Left lobe of liver (tissue), 2 donors: Measurements from ENCODE around the gene PCP2. TPM values are rescaled to one million over a fixed set of nuclear protein-coding genes. Genes with fewer than 3 reads are reported as not detected.

ENCODE experiments used
- ATAC-seq: fragments of 200-7000 bp; cut with Tn5 transposase; one replicate; pipeline ENCODE4 v1.9.1; 2020; ENCODE audit warnings: mild to moderate bottlenecking, moderate library complexity
- DNase-seq: peaks from one replicate; pipeline ENCODE4 v3.0.0-alpha.2; 2020; ENCODE audit warnings: low spot score
- total RNA-seq: library from RNA; stranded (reverse); gene quantifications from one replicate; pipeline ENCODE4 v1.2.1, GENCODE V29; 2021
- donor health status: DM: no; HTN: no; CAD: no; lungs with moderate emphysema.
- donor health status: DM: no; HTN: yes; CAD: no.

PCP2 gene
- 1.7 TPM for total RNA-seq

DNA sequence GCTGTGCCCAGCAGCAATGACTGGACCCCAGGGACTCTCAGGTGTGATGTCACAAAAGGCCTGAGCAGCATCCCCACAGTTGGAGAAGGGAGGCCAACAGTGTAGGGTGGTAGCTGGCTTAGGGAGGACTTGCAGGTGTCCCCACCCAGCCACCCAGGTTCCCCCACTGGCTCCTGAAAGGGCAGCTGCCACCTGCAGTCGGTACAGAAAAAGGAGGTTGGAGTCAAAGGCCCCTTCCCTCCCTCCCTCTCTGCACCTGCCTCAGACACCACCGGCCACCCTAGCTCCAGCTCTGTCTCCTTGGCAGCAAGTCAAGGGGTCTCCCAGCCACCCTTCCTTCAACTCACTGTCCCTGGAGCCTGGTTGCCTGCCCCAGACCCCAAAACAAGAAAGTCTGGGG is at the start of gene PCP2:
Gene PCP2, minus strand, starts transcription at position 22 of the 400 bp plus-strand sequence. CDS start 262 bp downstream, outside the sequence.
- DNase-seq (no peak), ATAC-seq (no peak)

- no peak for DNase-seq
- no peak for ATAC-seq
These were observed 48.8 kb upstream of the PCP2 start for GRCh38 chr19:7682175-7682855.

DNA sequence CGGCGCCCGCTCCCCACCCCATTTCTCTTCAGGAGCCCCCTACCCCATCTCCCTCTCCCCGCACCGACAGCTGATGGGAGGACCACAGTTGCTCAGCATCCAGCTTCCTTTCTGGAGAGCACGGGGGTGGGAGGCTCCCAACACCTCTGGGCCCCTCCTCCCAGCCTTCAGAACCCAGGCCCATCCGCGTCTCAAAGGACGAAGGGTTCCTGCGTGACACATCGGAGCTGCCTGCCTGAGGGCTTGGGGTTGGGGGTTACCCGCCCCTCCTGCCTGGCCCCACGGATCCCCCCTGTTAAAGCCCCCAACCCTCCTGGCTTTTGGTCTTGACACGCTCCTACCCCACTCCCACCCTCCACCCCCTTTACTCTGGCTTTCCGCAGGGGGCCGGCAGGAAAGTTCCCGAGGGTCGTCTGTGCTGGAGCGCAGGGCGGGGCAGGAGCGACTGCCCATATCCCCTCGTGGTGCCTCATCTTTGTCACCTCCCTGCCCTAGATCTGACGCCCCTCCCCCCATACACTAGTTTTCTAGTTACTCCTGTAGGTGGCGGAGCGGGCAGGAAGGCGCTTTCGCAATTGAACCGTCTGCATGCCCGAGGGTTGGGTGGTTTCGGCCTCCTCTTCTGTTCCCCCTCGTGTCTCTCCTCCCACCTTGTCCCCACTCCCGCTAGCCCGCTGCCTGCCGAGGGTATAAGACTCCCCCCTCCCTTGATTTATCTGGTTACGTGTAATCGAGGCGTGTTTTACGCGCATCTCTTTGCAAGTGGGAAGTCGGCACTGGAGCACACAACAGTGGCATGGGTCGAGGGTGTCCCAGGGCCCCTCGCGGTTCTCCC is 48.0 kb upstream of the PCP2 start:
- ATAC-seq (peak; percentile 70), DNase-seq (peak; percentile 78)

DNA sequence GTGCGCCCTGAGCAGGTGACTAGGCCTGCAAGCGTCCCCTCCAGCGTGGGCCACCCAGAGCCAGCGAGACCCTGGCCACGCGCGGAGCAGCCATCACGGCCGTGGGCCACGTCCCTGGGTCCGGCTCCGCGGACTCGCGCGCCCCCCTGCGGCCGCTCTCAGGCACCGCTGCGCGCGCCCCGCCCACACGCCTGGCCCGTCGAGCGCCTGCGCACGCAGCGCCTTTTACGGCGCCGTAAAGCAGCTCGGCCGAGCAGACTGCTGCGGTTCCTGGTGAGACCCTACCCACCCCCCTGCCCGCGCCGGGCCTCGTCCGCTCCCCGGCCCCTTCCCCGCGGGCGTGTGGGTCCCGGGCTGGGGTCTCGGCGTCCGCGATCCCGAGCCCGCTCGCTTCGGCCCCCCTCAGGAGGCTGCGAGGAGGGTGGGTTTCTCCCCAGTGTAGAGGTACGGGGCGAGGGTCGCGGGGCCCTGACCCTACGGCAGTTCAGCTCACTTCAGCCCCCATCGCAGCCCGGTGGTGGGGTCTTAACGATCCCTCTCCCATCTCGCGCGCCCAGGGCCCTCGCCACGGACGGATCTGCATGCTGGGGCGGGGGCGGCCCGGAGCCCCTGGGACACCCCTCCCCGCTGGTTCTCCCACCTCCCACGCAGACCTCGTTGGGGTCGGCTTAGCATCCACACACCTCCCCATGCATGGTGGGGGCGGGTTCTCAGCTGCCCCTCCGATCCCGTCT is 47.3 kb upstream of the PCP2 start, which contains the start of gene TRAPPC5:
Gene TRAPPC5, plus strand, starts transcription at position 228 of the 734 bp plus-strand sequence. CDS start 1,421 bp downstream, outside the sequence.
- DNase-seq: peak; percentile 89
- ATAC-seq: peak; percentile 94

DNA sequence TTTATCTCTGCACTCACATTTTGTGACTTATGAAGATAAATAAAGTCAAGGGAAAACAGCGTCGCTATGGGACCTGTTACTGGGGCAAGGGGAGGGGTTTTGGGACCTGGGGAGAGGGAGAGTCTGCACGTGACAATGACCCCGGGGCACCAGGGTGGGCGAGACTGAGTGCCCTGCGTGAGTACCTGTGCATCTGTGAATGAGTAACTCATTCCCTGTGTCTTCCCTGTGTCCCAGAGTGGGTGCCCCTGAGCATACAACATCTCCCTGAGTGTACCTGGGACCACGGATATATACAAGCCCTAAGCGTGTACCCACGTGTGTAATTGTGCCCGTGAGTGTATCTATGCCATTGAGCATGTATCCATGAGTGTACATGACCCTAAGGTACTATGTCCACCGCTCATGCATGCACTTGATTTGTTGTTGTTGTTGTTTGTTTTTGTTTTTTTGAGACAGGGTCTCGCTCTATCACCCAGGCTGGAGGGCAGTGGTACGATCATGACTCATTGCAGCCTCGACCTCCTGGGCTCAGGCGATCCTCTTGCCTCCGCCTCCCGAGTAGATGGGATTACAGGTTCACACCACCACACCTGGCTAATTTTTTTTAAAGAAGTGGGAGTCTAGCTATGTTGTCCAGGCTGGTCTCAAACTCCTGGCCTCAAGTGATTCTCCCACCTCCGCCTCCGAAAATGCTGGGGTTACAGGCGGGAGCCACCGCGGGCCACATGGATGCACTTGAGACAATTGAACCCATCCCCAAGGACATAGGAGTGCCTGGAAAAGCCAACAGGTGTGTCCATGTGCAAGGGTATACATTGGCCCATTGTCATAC is 46.5 kb upstream of the PCP2 start:
- no peak for ATAC-seq

GRCh38 chr19:7678971-7679751 is 45.6 kb upstream of the PCP2 start:
- peak; percentile 41 for ATAC-seq
- no peak for DNase-seq

More for the DNA sequence above, 46.5 kb upstream of the PCP2 start:
- DNase-seq: no peak

DNA sequence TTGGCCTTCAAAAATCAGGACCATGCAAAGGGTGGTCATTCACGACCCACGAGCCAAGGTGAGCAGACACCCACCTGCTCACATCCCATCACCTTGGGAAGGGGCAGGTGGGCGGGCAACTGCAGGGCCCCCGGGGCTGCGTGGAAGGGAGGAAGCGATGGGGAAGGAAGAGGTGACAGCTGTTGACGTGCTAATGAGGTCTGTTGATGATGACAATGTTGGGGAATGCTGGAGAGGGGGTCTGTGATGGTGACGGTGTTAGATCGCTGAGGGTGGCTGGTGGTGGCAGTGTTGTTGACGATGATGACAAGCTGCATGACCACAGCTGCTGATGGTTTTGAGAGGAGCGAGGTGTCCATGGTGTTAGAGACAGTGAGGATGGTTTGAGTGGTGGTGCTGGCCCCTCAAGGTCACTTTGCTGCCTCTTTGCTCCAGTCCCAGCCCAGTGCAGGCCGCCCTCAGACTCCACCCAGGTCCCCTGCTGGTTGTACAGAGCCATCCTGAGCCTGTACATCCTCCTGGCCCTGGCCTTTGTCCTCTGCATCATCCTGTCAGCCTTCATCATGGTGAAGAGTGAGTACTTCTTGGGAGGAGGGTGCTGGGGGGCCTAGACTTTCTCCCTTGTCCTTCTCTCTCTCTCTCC is 44.3 kb upstream of the PCP2 start:
- ATAC-seq (no peak), DNase-seq (no peak)

GRCh38 chr19:7676854-7677253 is 43.3 kb upstream of the PCP2 start, which contains the start of gene MCEMP1:
Gene MCEMP1 (plus strand): TSS chr19:7677090. CDS start chr19:7677121, 31 bp downstream.
- ATAC-seq (no peak), DNase-seq (no peak)

GRCh38 chr19:7676376-7676775 is 42.9 kb upstream of the PCP2 start:
- no peak for DNase-seq
- no peak for ATAC-seq

- ATAC-seq: peak; percentile 83
- peak; percentile 59 for DNase-seq
These were observed 40.8 kb upstream of the PCP2 start for GRCh38 chr19:7674010-7675005.

DNA sequence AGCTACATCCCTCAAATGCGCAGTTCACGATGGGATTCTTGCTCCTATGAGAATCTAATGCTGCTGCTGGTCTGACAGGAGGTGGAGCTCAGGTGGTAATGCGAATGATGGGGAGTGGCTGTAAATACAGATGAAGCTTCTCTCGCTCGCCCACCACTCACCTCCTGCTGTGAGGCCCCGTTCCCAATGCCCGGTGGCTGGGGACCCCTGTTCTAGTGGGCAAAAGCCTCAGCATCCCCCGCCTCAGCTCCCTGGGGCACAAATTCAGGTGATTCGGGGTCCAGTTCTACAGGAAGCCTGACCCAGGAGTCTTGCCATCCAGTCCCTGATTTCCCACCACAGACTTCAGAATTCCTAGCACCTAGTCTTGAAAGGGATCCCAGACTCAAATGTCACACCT is 39.0 kb upstream of the PCP2 start:
- DNase-seq (no peak), ATAC-seq (no peak)

GRCh38 chr19:7670790-7671189 is 37.3 kb upstream of the PCP2 start:
- ATAC-seq (no peak), DNase-seq (no peak)

DNA sequence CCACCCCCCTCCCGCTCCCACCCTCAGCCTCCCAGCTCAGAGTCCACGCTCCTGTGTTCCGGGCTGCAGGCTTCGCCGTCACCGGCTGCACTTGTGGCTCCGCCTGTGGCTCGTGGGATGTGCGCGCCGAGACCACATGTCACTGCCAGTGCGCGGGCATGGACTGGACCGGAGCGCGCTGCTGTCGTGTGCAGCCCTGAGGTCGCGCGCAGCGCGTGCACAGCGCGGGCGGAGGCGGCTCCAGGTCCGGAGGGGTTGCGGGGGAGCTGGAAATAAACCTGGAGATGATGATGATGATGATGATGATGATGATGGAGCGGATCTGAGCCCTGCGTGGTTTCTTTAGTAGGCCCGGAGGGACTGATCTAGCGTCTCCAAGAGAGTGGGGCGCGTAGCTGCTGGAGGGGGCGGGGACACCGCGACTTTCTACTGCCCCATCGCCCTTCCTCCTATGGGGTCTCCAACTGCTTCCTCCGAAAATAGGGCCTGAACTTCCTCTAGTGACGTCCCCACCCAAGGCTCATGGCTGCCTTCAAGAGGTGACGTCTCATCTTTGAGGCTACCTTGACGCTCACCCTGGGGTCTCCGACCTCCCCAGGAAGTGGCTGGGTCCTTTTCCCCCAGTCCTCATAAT is 36.7 kb upstream of the PCP2 start:
- DNase-seq (no peak), ATAC-seq (no peak)

DNA sequence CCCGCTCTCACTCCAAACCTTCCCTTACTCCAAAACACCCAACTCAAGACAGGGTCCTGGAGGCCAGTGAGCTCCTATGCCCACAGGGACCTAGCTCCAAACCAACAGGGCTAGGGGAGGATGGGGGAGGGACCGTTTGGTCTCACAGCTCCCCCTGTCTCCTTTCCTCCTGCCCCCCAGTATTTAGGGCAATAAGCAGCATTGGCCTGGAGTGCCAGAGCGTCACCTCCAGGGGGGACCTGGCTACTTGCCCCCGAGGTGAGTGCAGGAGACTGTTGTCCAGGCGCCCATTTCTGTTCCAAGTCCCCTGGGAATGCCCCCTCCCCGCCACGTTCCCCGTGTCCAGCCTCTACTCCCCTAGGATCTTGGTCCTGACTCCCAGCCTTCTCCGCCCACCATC is 36.1 kb upstream of the PCP2 start:
- DNase-seq: no peak
- ATAC-seq: no peak

- no peak for ATAC-seq
- no peak for DNase-seq
These were observed 35.3 kb upstream of the PCP2 start, which contains the start of gene RETN for GRCh38 chr19:7668842-7669241. Gene RETN (plus strand): TSS chr19:7669049. CDS start chr19:7669327, 278 bp downstream.

GRCh38 chr19:7665076-7665475 is 31.6 kb upstream of the PCP2 start:
- no peak for ATAC-seq

GRCh38 chr19:7663706-7664105 is 30.2 kb upstream of the PCP2 start:
- no peak for ATAC-seq
- no peak for DNase-seq

More at GRCh38 chr19:7665076-7665475, 31.6 kb upstream of the PCP2 start:
- DNase-seq: no peak
